ENCODE results near the gene MBL2.

- TF ChIP-seq POLR2A (IDR thresholded peaks at IDR 0.05; ENCODE audit: low read depth, low read length) (no peak), POLR2AphosphoS5 (IDR thresholded peaks at IDR 0.05; ENCODE audit: low read depth, low read length) (no peak), TAF1 (IDR thresholded peaks at IDR 0.05; ENCODE audit: low read depth, low read length) (no peak), SPI1 (IDR thresholded peaks at IDR 0.05; ENCODE audit: low read depth, low read length) (no peak), PAX5 (IDR thresholded peaks at IDR 0.05; ENCODE audit: insufficient read depth, low read length, severe bottlenecking) (no peak), POU2F2 (IDR thresholded peaks at IDR 0.05; ENCODE audit: low read depth, low read length) (no peak)
These were observed 28.4 kb downstream of the MBL2 start for GRCh38 chr10:52744057-52744805.

Data from GM12891 (cell line).